GM21390 (cell line): ENCODE data around the gene AIFM3.
A peak's percentile ranks its signal among the peaks of the same experiment; 100 is the strongest.

Source experiments
- ATAC-seq: cut with Tn5 transposase; IDR thresholded peaks from one replicate; pipeline ENCODE4 v1.9.1; 2021; ENCODE audit not compliant: unreplicated experiment

Gene AIFM3

GRCh38 chr22:20973634-20974286 is 6.7 kb downstream of the AIFM3 start:
- ATAC-seq: no peak

GRCh38 chr22:20974336-20974955 is 7.4 kb downstream of the AIFM3 start:
- no peak for ATAC-seq

GRCh38 chr22:20975541-20976290 is 8.7 kb downstream of the AIFM3 start:
- no peak for ATAC-seq

GRCh38 chr22:20976291-20976877 is 9.3 kb downstream of the AIFM3 start:
- no peak for ATAC-seq

- no peak for ATAC-seq
These were observed 10.0 kb downstream of the AIFM3 start for GRCh38 chr22:20977019-20977418.

DNA sequence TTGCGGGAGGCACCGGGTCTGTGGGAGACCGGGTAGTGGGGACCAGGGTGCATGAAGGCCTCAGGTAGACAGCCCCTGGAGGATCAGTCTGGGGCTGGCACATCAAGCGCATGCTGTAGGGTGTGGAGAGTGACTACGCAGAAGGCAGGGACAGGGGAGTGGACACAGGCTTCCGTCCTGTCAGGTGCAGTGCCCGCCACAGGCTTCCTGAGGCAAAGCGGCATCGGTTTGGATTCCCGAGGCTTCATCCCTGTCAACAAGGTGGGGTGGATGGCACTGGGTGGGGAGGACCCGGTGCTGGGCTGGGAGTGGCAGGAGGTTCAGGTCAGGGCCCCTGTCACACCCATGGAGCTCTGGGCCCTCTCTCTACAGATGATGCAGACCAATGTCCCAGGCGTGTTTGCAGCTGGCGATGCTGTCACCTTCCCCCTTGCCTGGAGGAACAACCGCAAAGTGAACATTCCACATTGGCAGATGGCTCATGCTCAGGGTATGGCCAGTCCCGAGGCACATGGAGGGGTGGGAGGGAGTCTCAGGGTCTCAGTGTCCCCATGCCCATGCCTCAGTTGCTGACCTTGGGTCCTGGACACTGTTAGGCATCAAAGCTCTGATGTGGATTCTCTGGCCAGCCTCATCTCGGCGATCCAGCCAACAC is 10.6 kb downstream of the AIFM3 start:
- ATAC-seq: no peak

DNA sequence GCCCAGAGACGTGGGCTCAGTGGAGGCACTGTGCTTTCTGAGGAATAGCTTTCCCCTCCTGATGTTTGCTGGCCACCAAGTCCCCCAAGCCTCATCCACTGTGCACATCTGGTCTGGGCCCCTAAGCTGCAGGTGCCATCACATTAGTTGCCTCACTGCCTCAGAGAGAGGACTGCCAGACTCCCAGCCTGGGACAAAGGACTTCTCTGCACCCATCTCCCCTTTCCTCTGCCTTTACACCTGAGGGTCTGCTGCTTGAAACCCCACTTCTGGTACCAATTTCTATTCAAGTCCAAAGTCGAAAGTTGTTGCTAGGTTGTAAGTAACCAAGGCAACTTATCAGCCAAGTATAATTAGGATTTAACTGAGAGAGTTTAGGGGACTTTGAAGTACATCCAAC is 11.4 kb downstream of the AIFM3 start:
- ATAC-seq: no peak

- ATAC-seq: no peak
These were observed 12.3 kb downstream of the AIFM3 start for GRCh38 chr22:20979243-20979809.

GRCh38 chr22:20979940-20980453 is 12.9 kb downstream of the AIFM3 start:
- ATAC-seq: no peak

DNA sequence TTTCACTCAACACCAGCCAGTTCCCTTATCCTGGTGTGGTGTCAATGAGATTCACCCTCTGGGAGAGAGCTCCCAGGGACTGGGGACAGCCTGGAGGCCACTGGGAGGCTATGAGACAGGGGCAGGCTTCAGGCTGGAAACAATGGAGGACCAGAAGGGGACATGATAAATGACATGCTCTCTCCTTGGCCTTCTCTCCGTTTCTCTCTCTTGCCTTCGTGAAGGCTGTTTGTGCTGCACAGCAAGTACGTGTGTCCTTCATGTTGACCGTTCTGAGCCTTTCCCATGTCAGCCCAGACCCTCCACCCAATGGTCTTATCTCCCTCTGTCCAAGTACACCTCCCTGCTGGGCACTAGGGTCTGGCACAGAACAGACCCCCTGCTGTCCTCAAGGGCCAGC is 13.5 kb downstream of the AIFM3 start:
- no peak for ATAC-seq

GRCh38 chr22:20980938-20981722 is 14.1 kb downstream of the AIFM3 start:
- no peak for ATAC-seq

DNA sequence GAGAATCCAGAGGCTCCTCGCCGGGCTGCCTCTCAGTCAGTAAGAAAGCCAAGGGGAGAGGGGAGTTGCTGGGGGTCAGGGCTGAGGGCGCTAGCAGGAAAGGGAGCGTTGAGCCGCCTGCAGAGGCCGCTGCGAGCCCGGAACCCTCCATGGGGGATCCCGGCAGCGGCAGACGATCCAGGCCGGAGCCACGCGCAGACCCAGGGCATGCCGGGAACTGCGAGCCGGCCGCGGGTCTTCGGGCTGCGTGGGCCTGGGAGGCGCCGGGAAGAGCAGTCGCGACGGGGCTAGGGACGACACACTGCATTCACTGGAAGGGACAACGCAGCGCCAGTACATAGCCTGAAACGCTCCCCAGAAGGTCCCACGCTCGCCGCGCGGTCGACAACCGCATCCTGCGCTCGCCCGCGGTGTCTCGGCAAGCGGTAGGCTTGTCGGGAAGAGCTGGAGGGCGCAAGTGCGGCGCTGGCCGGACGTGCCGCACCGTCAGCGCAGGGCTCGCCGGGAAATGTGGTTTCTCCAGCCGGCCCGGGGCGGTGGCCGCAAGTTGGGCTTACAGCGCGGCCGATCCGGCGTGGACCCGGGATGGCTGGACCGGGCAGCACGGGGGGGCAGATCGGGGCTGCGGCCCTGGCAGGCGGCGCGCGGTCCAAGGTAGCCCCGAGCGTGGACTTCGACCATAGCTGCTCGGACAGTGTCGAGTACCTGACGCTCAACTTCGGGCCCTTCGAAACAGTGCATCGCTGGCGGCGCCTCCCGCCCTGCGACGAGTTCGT is 14.9 kb downstream of the AIFM3 start, which contains the start of gene LZTR1:
Gene LZTR1 (plus strand): TSS at position 511 of the 776 bp plus-strand sequence. CDS start 75 bp downstream, at position 586.
- peak; percentile 83 for ATAC-seq

- ATAC-seq: no peak
These were observed 15.5 kb downstream of the AIFM3 start for GRCh38 chr22:20982563-20982882.

GRCh38 chr22:20983081-20983771 is 16.2 kb downstream of the AIFM3 start:
- ATAC-seq: no peak

GRCh38 chr22:20985720-20986119 is 18.7 kb downstream of the AIFM3 start:
- no peak for ATAC-seq

DNA sequence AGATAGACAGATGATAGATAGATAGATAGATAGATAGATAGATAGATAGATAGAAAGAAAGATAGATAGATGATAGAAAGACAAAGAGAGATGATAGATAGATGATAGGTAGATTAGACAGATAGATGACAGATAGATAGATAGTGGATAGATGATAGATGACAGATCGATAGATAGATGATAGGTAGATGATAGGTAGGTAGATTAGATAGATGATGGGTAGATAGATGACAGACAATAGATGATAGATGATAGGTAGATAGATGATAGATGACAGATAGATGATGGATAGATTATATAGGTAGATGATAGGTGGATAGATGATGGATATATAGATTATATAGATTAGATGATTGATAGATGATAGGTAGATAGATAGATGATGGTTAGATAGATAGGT is 19.3 kb downstream of the AIFM3 start:
- no peak for ATAC-seq

- no peak for ATAC-seq
These were observed 20.3 kb downstream of the AIFM3 start for GRCh38 chr22:20987375-20987774.

DNA sequence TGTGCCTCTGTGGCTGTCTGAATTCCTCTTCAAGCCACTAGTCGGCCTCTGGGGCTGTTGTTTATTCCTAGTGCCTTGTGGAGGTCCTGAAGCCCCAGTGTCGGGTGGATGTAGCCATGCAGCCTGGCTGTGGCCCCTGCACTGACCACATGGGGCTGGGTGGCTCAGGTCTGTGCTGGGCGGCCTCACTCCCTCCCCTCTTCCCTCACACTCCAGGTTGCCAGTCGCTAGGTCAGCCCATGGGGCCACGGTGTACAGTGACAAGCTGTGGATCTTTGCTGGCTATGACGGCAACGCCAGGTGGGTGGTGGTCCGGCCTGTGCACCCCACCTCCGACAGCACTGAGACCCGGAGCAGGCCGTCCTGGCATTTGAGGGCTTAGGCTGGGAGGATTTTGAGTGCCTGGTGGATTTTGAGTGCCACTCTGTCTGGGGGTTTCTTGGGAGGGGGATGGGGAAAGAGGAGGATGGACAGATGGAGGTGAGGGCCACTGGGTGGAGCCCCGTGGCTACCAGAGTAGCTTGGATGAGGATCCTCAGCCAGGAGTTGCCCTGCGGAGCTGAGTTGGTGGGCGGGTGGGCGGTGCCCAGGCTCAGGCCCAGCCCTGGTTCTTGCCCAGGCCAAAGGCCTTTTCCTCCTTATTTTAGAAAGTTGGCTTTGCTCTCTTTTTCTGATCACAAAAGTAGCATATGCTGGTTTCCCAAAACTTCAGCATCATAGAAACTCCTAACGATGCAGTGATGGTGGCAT is 21.7 kb downstream of the AIFM3 start:
- ATAC-seq: no peak
